ENCODE measurements around the gene KRT77. TPM values are rescaled to one million over a fixed set of nuclear protein-coding genes. Genes with fewer than 3 reads are reported as not detected.

The KRT77 gene
- total RNA-seq, 4 donors from 2014 or later: not detected

DNA sequence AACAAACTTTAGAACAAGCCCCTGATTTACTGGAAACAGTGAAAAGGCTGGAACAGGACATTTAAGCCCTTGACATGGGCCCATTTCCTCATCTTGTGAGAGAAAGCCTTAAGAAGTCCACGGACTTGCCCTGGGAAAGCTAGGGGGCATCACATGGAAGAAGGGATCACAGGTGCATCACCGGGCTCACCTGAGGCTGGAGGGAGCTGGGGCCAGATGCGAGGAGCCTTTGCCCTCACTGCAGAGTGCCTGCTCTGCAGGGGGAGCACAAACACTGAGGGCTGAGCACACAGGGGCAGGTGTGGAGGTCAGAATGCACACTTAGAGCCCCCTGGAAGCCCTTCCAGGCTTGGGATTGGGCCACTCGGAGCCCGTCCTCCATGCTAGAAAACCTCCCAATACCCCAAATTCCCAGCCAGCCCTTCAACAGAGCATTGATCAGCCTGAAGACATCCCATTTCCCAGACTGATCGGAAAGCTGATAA is 17.9 kb downstream of the KRT77 start:
- TF ChIP-seq EP300 (IDR thresholded peaks at IDR 0.05; ENCODE audit: low read depth) (no peak), CTCF (IDR thresholded peaks at IDR 0.05) (no peak), POLR2AphosphoS5 (IDR thresholded peaks at IDR 0.05) (no peak), POLR2A (IDR thresholded peaks at IDR 0.05) (no peak)
- H3K9me3 ChIP-seq: no peaks in the 10 kb centered on the region
- WGBS, 2 donors (ENCODE audit: low coverage in 1 of 2): 60 to 75% methylated on average over 1 to 6 of the region's 6 CpGs
- H3K27me3 ChIP-seq: peaks cover 16% of the 10 kb centered on the region
- H3K4me3 ChIP-seq: no peak overlapping the region
- H3K4me1 ChIP-seq: peaks cover 0 to under 1% (median 0%) of the 10 kb centered on the region in 4 donors
- in situ Hi-C loops (cut with MboI; ENCODE audit: low pct_ligation_motif_present in 1 of 4, low pct_unique_long_range_greater_than_20kb in 1 of 4, low sequenced_read_pairs in 3 of 4) (no loop called here), intact Hi-C loops (cut with DNase I; ENCODE audit: low total_unique reads) (no loop called here)
- no peak for DNase-seq
- no peak overlapping the region for H3K27ac ChIP-seq
- H3K36me3 ChIP-seq: no peaks in the 10 kb centered on the region

DNA sequence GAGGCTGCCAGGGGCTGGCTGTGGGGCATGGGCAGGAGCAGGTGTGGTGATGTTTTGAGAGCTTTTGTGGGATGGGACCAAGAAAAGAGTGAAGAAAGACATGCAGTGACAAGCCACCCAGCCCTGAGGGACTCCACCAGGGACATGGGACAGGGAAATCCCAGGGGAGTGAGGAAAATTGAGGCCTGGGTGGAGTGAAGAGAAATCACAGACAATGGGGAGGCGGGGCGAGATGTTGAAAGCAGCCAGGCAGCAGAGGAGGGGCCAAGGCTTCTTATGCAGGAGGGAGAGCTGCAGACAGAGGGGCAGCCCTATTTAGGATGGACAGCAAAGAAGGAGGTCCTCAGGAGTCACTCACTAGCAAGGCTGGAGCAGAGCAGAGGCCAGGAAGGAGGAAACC is 18.9 kb downstream of the KRT77 start:
- TF ChIP-seq CTCF (IDR thresholded peaks at IDR 0.05) (no peak), POLR2A (IDR thresholded peaks at IDR 0.05) (no peak), EP300 (IDR thresholded peaks at IDR 0.05; ENCODE audit: low read depth) (no peak), POLR2AphosphoS5 (IDR thresholded peaks at IDR 0.05) (no peak)
- no peaks in the 10 kb centered on the region for H3K9me3 ChIP-seq
- no peak overlapping the region for H3K4me3 ChIP-seq
- H3K36me3 ChIP-seq: no peaks in the 10 kb centered on the region
- no peak for DNase-seq
- H3K27me3 ChIP-seq: peaks cover 7% of the 10 kb centered on the region
- intact Hi-C loops (cut with DNase I; ENCODE audit: low total_unique reads): no loop called here
- H3K4me1 ChIP-seq: no peaks in the 10 kb centered on the region
- WGBS, 2 donors (ENCODE audit: low coverage in 1 of 2): 86% methylated on average over 2 of the region's 2 CpGs; no CpG with 5 or more reads in 1 of the 2 donors
- H3K27ac ChIP-seq: no peak overlapping the region
- in situ Hi-C loops (cut with MboI; ENCODE audit: low pct_ligation_motif_present in 1 of 4, low pct_unique_long_range_greater_than_20kb in 1 of 4, low sequenced_read_pairs in 3 of 4): no loop called here

DNA sequence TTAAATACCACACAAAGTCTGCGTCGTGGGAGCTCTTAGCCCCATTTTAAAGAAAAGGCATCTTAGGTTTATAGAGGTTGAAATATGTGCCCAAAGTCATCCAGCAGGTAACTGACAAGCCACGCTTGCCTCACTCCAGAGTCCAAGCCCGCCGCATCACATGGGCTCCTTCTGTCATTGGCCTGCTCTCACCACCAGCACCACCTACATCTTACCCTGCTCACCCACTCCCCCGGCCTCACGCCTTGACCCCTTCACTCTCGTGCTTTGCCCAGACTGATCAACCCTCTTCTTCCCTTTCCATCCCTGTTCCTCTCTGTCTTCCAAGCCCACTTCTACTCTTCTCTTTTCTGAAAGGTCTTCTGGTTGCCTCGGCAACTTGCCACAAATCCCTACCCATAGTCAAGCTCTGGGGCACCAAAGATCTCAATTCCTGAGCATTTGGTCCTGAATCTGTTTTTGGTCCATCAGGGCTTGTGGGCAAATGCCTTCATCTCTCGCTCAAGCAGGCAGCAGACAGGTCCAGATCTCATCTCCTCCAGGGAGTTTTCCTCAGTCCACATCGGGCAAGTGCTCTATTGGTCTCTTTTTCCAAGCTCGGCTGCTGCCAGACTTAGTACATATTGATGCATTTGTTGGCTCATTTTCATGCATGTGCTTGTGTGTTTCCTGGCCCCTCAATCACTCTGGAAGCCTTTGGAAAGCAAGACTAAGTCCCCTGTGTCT is 19.6 kb downstream of the KRT77 start:
- 84 to 93% methylated on average over 6 to 12 of the region's 12 CpGs for WGBS, 2 donors (ENCODE audit: low coverage in 1 of 2)
- no peak for DNase-seq
- in situ Hi-C loops (cut with MboI; ENCODE audit: low pct_ligation_motif_present in 1 of 4, low pct_unique_long_range_greater_than_20kb in 1 of 4, low sequenced_read_pairs in 3 of 4) (no loop called here), intact Hi-C loops (cut with DNase I; ENCODE audit: low total_unique reads) (no loop called here)
- TF ChIP-seq CTCF (IDR thresholded peaks at IDR 0.05): no peak
- TF ChIP-seq POLR2AphosphoS5 (IDR thresholded peaks at IDR 0.05): no peak
- no peak for TF ChIP-seq EP300 (IDR thresholded peaks at IDR 0.05; ENCODE audit: low read depth)
- TF ChIP-seq POLR2A (IDR thresholded peaks at IDR 0.05): no peak
- Histone ChIP-seq H3K4me1 (no peaks in the 10 kb centered on the region), H3K27ac (no peak overlapping the region), H3K9me3 (no peaks in the 10 kb centered on the region), H3K27me3 (peaks cover 4% of the 10 kb centered on the region), H3K36me3 (no peaks in the 10 kb centered on the region), H3K4me3 (no peak overlapping the region)

GRCh38 chr12:52682938-52683574 is 20.3 kb downstream of the KRT77 start:
- TF ChIP-seq POLR2AphosphoS5 (IDR thresholded peaks at IDR 0.05) (no peak), CTCF (IDR thresholded peaks at IDR 0.05) (no peak), EP300 (IDR thresholded peaks at IDR 0.05; ENCODE audit: low read depth) (no peak), POLR2A (IDR thresholded peaks at IDR 0.05) (no peak)
- intact Hi-C loops (cut with DNase I; ENCODE audit: low total_unique reads) (no loop called here), in situ Hi-C loops (cut with MboI; ENCODE audit: low pct_ligation_motif_present in 1 of 4, low pct_unique_long_range_greater_than_20kb in 1 of 4, low sequenced_read_pairs in 3 of 4) (no loop called here)
- WGBS, 2 donors (ENCODE audit: low coverage in 1 of 2): 66 to 70% methylated on average over 4 of the region's 4 CpGs
- H3K9me3 ChIP-seq: no peaks in the 10 kb centered on the region
- no peak overlapping the region for H3K4me3 ChIP-seq
- no peak for DNase-seq
- H3K4me1 ChIP-seq: no peaks in the 10 kb centered on the region
- peaks cover 3% of the 10 kb centered on the region for H3K27me3 ChIP-seq
- no peaks in the 10 kb centered on the region for H3K36me3 ChIP-seq
- H3K27ac ChIP-seq: no peak overlapping the region

All from transverse colon (tissue), 4 donors.